ENCODE results near the gene HEXA. TPM values are rescaled to one million over a fixed set of nuclear protein-coding genes. Genes with fewer than 3 reads are reported as not detected.

The HEXA gene
- total RNA-seq (2022; extraction: Qiagen RNA extraction) = 137 to 163 TPM (median 156 TPM) in 5 replicates

GRCh38 chr15:72375846-72376581, at the start of gene HEXA:
Gene HEXA, minus strand, starts transcription at chr15:72376014. Its CDS starts 42 bp downstream, at chr15:72375972.

DNA sequence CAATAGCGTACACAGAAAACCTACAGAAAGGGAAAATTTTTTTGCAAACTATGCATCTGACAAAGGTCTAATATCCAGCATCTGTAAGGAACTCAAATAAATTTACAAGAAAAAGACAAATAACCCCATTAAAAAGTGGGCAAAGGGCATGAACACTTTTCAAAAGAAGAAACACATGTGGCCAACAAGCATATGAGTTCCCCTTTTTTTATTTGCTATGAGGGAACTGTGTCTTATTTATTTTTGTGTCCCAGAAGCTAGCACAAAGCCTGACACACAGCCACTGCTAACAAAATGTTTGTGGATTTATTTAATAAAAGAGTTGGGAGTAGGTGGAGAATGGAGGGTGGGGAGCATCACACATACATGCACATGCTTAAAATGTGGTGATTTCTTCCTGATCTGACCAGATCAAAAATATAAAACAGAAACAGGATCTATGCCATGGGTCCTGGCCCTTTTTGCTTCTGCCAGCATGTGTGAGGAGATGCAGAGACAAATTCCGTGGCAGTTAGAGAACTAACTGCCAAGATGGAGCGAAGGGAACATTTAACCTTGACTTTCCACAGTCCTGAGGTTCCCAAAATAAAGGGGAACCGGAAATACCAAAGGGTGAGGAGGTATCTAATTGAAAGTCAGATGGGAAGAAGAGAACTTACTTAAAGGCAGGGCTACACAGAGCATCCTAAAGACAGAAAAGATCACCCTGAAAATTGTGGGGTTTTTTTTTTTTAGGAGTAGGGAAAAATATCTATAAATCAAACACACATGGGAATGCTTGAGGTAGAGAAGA, 22.2 kb upstream of the HEXA start, which contains the start of gene TMEM202:
Gene TMEM202 (plus strand): TSS at position 510 of the 793 bp plus-strand sequence. CDS start 22 bp downstream, at position 532.

GRCh38 chr15:72319985-72320671, 55.7 kb downstream of the HEXA start, which contains the start of gene CELF6:
Gene CELF6, minus strand, starts transcription at chr15:72320157. Its CDS starts 283 bp downstream, at chr15:72319874.

Other genes with a start within 250 kb of the HEXA start
- gene GRAMD2A, start 178.2 kb downstream of the HEXA start, total RNA-seq (2022; extraction: Qiagen RNA extraction) = 0.06 TPM in 1 of 5 replicates, not detected in the others
- gene PKM, start 144.8 kb downstream of the HEXA start, total RNA-seq (2022; extraction: Qiagen RNA extraction) = 3,236 to 3,629 TPM (median 3,548 TPM) in 5 replicates
- gene PARP6, start 103.5 kb downstream of the HEXA start, total RNA-seq (2022; extraction: Qiagen RNA extraction) = 48.8 to 66.0 TPM (median 65.6 TPM) in 5 replicates
- 0.13 to 0.18 TPM (median 0.16 TPM) in 5 replicates for gene CELF6, start 55.9 kb downstream of the HEXA start, total RNA-seq (2022; extraction: Qiagen RNA extraction)
- gene TMEM202, start 22.3 kb upstream of the HEXA start, total RNA-seq (2022; extraction: Qiagen RNA extraction) = not detected in 5 replicates
- 49.4 to 79.7 TPM (median 74.9 TPM) in 5 replicates for gene ARIH1, start 98.3 kb upstream of the HEXA start, total RNA-seq (2022; extraction: Qiagen RNA extraction)